ENCODE data around the gene PLEKHA5. TPM values are rescaled to one million over a fixed set of nuclear protein-coding genes. Genes with fewer than 3 reads are reported as not detected.

The PLEKHA5 gene
- total RNA-seq, 4 donors from 2014 or later = 34.7 to 59.4 (median 41.7) TPM

DNA sequence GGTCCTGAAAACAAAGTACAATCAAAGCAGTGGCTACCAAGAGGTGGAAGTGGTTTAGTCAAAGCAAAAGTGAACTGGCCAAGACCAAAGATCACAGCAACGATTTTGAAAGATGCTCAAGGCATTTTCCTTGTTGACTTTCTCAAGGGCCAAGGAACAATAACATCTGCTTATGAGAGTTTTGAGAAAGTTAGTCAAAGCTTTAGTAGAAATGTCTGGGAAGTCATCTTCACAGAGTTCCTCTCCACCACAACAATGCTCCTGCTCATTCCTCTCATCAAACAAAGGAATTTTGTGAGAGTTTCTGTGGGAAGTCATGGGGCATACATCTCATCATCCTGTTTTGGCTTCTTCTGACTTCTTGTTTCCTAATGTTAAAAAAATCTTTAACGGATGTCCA lies 80.1 kb downstream of the PLEKHA5 start:
- H3K4me1 ChIP-seq = no peaks in the 10 kb centered on the region
- H3K4me3 ChIP-seq = no peak overlapping the region
- no peak for DNase-seq
- no peak overlapping the region for H3K27ac ChIP-seq
- H3K27me3 ChIP-seq = no peaks in the 10 kb centered on the region
- no peaks in the 10 kb centered on the region for H3K9me3 ChIP-seq
- no peaks in the 10 kb centered on the region for H3K36me3 ChIP-seq
- no peak for TF ChIP-seq CTCF (IDR thresholded peaks at IDR 0.05)
- no peak for TF ChIP-seq POLR2A (IDR thresholded peaks at IDR 0.05)

GRCh38 chr12:19211802-19212201 lies 82.3 kb downstream of the PLEKHA5 start:
- Histone ChIP-seq H3K9me3 (no peaks in the 10 kb centered on the region), H3K27me3 (no peaks in the 10 kb centered on the region), H3K4me3 (no peak overlapping the region), H3K27ac (no peak overlapping the region), H3K4me1 (no peaks in the 10 kb centered on the region), H3K36me3 (no peaks in the 10 kb centered on the region)
- no peak for DNase-seq
- TF ChIP-seq POLR2A (IDR thresholded peaks at IDR 0.05) (no peak), CTCF (IDR thresholded peaks at IDR 0.05) (no peak)

- TF ChIP-seq CTCF (IDR thresholded peaks at IDR 0.05) (no peak), POLR2A (IDR thresholded peaks at IDR 0.05) (no peak)
- DNase-seq = no peak
- Histone ChIP-seq H3K27me3 (no peaks in the 10 kb centered on the region), H3K4me1 (no peaks in the 10 kb centered on the region), H3K27ac (no peak overlapping the region), H3K36me3 (no peaks in the 10 kb centered on the region), H3K4me3 (no peak overlapping the region), H3K9me3 (no peaks in the 10 kb centered on the region)
Observed at GRCh38 chr12:19212245-19212644, 82.7 kb downstream of the PLEKHA5 start.

DNA sequence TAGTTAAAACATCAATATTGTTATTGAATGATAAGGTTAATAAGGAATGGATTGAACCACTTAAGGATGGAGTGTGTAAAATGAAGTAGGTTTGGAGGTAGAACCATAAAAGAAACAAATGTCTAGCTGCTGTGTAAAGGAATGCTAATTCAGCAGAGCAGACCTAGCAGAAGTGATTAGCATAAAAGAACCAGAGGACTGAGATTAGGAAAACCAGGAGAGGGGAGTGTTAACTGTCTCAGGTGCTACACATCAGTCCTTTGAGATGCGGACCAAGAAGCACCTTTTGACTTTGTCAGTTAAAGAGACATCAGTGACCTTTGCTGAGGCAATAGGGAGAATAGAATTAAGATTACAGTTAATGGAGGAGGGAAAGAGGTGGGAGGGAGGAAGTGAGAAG lies 84.5 kb downstream of the PLEKHA5 start:
- no peaks in the 10 kb centered on the region for H3K4me1 ChIP-seq
- TF ChIP-seq POLR2A (IDR thresholded peaks at IDR 0.05) (no peak), CTCF (IDR thresholded peaks at IDR 0.05) (no peak)
- H3K4me3 ChIP-seq = no peak overlapping the region
- no peaks in the 10 kb centered on the region for H3K36me3 ChIP-seq
- H3K9me3 ChIP-seq = no peaks in the 10 kb centered on the region
- no peak for DNase-seq
- no peak overlapping the region for H3K27ac ChIP-seq
- H3K27me3 ChIP-seq = no peaks in the 10 kb centered on the region

DNA sequence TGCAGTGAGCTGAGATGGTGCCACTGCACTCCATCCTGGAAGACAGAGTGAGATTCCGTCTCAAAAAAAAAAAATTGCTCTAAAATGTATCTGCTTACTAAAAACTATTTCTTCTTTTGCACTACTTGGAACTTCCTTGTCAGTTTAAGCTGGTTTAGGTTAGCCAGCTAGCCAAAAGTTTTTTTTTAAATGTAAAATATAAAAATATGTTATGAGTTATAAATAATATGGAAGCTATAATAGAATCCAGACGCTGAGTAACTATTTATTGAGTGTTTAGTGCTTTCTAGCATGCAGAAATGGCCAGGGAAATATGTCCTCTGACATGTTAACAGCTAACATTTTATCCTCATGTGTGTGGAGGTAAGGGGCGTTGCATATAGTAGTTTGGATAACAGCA lies 85.6 kb downstream of the PLEKHA5 start:
- no peak overlapping the region for H3K27ac ChIP-seq
- H3K27me3 ChIP-seq = no peaks in the 10 kb centered on the region
- no peak for DNase-seq
- no peaks in the 10 kb centered on the region for H3K36me3 ChIP-seq
- TF ChIP-seq POLR2A (IDR thresholded peaks at IDR 0.05) = no peak
- H3K4me1 ChIP-seq = no peaks in the 10 kb centered on the region
- no peaks in the 10 kb centered on the region for H3K9me3 ChIP-seq
- H3K4me3 ChIP-seq = no peak overlapping the region

- no peaks in the 10 kb centered on the region for H3K9me3 ChIP-seq
- no peak for DNase-seq
- no peak overlapping the region for H3K4me3 ChIP-seq
- TF ChIP-seq CTCF (IDR thresholded peaks at IDR 0.05) (no peak), POLR2A (IDR thresholded peaks at IDR 0.05) (no peak)
- no peaks in the 10 kb centered on the region for H3K4me1 ChIP-seq
- H3K27me3 ChIP-seq = no peaks in the 10 kb centered on the region
- H3K27ac ChIP-seq = no peak overlapping the region
- H3K36me3 ChIP-seq = no peaks in the 10 kb centered on the region
Observed at GRCh38 chr12:19217446-19217845, 87.9 kb downstream of the PLEKHA5 start.

Measured in Peyer's patch (tissue), 4 donors.